ENCODE results near the gene RGL4.

Gene RGL4

GRCh38 chr22:23684561-23685031 is 6.2 kb upstream of the RGL4 start:
- no peak for DNase-seq (ENCODE audit: extremely low read depth, low read depth)
- TF ChIP-seq CTCF (IDR thresholded peaks at IDR 0.05; ENCODE audit: low read depth, low read length): no peak

GRCh38 chr22:23685205-23685784 is 5.5 kb upstream of the RGL4 start:
- no peak for DNase-seq (ENCODE audit: extremely low read depth, low read depth)
- no peak for TF ChIP-seq CTCF (IDR thresholded peaks at IDR 0.05; ENCODE audit: low read depth, low read length)

- DNase-seq (ENCODE audit: extremely low read depth, low read depth): no peak
- TF ChIP-seq CTCF (IDR thresholded peaks at IDR 0.05; ENCODE audit: low read depth, low read length): no peak
Measured at GRCh38 chr22:23686416-23687024, 4.3 kb upstream of the RGL4 start.

GRCh38 chr22:23688121-23688520 is 2.7 kb upstream of the RGL4 start:
- no peak for DNase-seq (ENCODE audit: extremely low read depth, low read depth)
- no peak for TF ChIP-seq CTCF (IDR thresholded peaks at IDR 0.05; ENCODE audit: low read depth, low read length)

- TF ChIP-seq CTCF (IDR thresholded peaks at IDR 0.05; ENCODE audit: low read depth, low read length): no peak
Measured at GRCh38 chr22:23688571-23688970, 2.2 kb upstream of the RGL4 start.

GRCh38 chr22:23689414-23689813 is 1.4 kb upstream of the RGL4 start:
- no peak for TF ChIP-seq CTCF (IDR thresholded peaks at IDR 0.05; ENCODE audit: low read depth, low read length)

More at GRCh38 chr22:23688571-23688970, 2.2 kb upstream of the RGL4 start:
- no peak for DNase-seq (ENCODE audit: extremely low read depth, low read depth)

GRCh38 chr22:23691748-23692423 is 1.1 kb downstream of the RGL4 start:
- no peak for TF ChIP-seq CTCF (IDR thresholded peaks at IDR 0.05; ENCODE audit: low read depth, low read length)
- no peak for DNase-seq (ENCODE audit: extremely low read depth, low read depth)

More at GRCh38 chr22:23689414-23689813, 1.4 kb upstream of the RGL4 start:
- no peak for DNase-seq (ENCODE audit: extremely low read depth, low read depth)
